Endodermal cell (in vitro differentiated cells): ENCODE measurements around the gene DHRS2. TPM values are rescaled to one million over a fixed set of nuclear protein-coding genes. Genes with fewer than 3 reads are reported as not detected.

ENCODE experiments used
- DNase-seq: peaks from one replicate; pipeline ENCODE4 v3.0.0-alpha.2; 2017
- H3K27ac ChIP-seq: 2 replicates; pipeline ENCODE4 v1.5.1; 2013; ENCODE audit warnings: mild to moderate bottlenecking, low read depth, low read length, moderate library complexity
- H3K27me3 ChIP-seq: 2 replicates; pipeline ENCODE4 v1.6.1; 2013; ENCODE audit warnings: mild to moderate bottlenecking, low read length, moderate library complexity; ENCODE audit not compliant: insufficient read depth, control insufficient read depth, poor library complexity, severe bottlenecking
- H3K36me3 ChIP-seq: 2 replicates; pipeline ENCODE4 v1.7.0; 2013; ENCODE audit warnings: mild to moderate bottlenecking, low read length, moderate library complexity; ENCODE audit not compliant: control insufficient read depth, insufficient read depth
- H3K4me1 ChIP-seq: one replicate; pipeline ENCODE4 v1.7.0; 2013; ENCODE audit warnings: low read length; ENCODE audit not compliant: control insufficient read depth, insufficient read depth
- H3K4me3 ChIP-seq: 2 replicates; pipeline ENCODE4 v1.5.1; 2013; ENCODE audit warnings: mild to moderate bottlenecking, low read length, moderate library complexity
- H3K9ac ChIP-seq: 2 replicates; pipeline ENCODE4 v1.6.1; 2013; ENCODE audit warnings: mild to moderate bottlenecking, low read length, moderate library complexity; ENCODE audit not compliant: poor library complexity, severe bottlenecking; ENCODE audit errors: extremely low read depth
- H3K9me3 ChIP-seq: 2 replicates; pipeline ENCODE4 v1.6.1; 2013; ENCODE audit warnings: mild to moderate bottlenecking, low read length, moderate library complexity; ENCODE audit not compliant: control insufficient read depth
- H3K27ac Mint-ChIP-seq: 2 replicates; pipeline ENCODE4 v1.8.0; 2020; ENCODE audit warnings: mixed read lengths
- H3K27me3 Mint-ChIP-seq: 2 replicates; pipeline ENCODE4 v1.8.0; 2021; ENCODE audit warnings: mild to moderate bottlenecking, mixed read lengths; ENCODE audit not compliant: insufficient read depth
- H3K36me3 Mint-ChIP-seq: 2 replicates; pipeline ENCODE4 v1.8.0; 2020; ENCODE audit warnings: low read depth, mixed read lengths
- H3K4me1 Mint-ChIP-seq: 2 replicates; pipeline ENCODE4 v1.8.0; 2020; ENCODE audit warnings: mixed read lengths
- H3K4me3 Mint-ChIP-seq: 2 replicates; pipeline ENCODE4 v1.8.0; 2020; ENCODE audit warnings: mild to moderate bottlenecking, moderate library complexity, mixed read lengths
- H3K9me3 Mint-ChIP-seq: 2 replicates; pipeline ENCODE4 v1.8.0; 2020; ENCODE audit warnings: mild to moderate bottlenecking, mixed read lengths
- CTCF ChIP-seq: fragments of 200-600 bp; sonication (generic); conservative IDR thresholded peaks from 2 replicates; pipeline ENCODE4 v1.5.0; 2021; ENCODE audit warnings: antibody characterized with exemption, mild to moderate bottlenecking
- WGBS, 2 experiments: methylation state at CpG; one replicate each; pipeline versions ENCODE4 v1.1.5 to v1.1.7; 2013; ENCODE audit warnings: missing lambda C conversion rate in 2 of 2, mixed read lengths in 1 of 2; ENCODE audit not compliant: insufficient coverage in 1 of 2, insufficient read length in 1 of 2; 5-methylcytosine and 5-hydroxymethylcytosine counted together
- total RNA-seq, 2 donors: library from RNA; stranded (reverse); fragmentation: NEBNext Ultra II Directional in 1 of 2; extraction: Animal tissue kit (Norgen Biotek cat#: 25700) in 1 of 2; gene quantifications; 2 replicates in 1 of 2; 3 replicates in 1 of 2; pipeline ENCODE4 v1.2.1, GENCODE V29; 2021

DHRS2 gene
- total RNA-seq, 2 donors from 2014 or later = 0.66 to 1.2 TPM

- Mint-ChIP-seq H3K36me3 (no peaks in the 10 kb centered on the region), H3K9me3 (no peaks in the 10 kb centered on the region), H3K4me1 (peaks cover 5% of the 10 kb centered on the region), H3K27ac (no peak overlapping the region), H3K27me3 (peaks cover 15% of the 10 kb centered on the region), H3K4me3 (no peak overlapping the region)
- peaks cover 4% of the 10 kb centered on the region for H3K4me1 ChIP-seq
- peaks cover 11% of the 10 kb centered on the region for H3K9me3 ChIP-seq
- no peak overlapping the region for H3K9ac ChIP-seq
- H3K4me3 ChIP-seq = no peak overlapping the region
- H3K27me3 ChIP-seq = no peaks in the 10 kb centered on the region
- 70 to 100% methylated on average over 1 to 2 of the region's 2 CpGs for WGBS, 2 experiments
- H3K27ac ChIP-seq = no peak overlapping the region
- no peak for TF ChIP-seq CTCF
- no peaks in the 10 kb centered on the region for H3K36me3 ChIP-seq
- no peak for DNase-seq
These were observed 33.1 kb upstream of the DHRS2 start for GRCh38 chr14:23603103-23603502.

GRCh38 chr14:23604148-23604547, 32.0 kb upstream of the DHRS2 start:
- WGBS, 2 experiments = 70% methylated on average over 2 of the region's 2 CpGs; no CpG with 5 or more reads in 1 of the 2 experiments
- peaks cover 5% of the 10 kb centered on the region for H3K4me1 Mint-ChIP-seq

GRCh38 chr14:23604675-23605170, 31.4 kb upstream of the DHRS2 start:
- H3K9me3 Mint-ChIP-seq = peaks cover 12% of the 10 kb centered on the region
- no peaks in the 10 kb centered on the region for H3K27me3 ChIP-seq
- peaks cover 11% of the 10 kb centered on the region for H3K27me3 Mint-ChIP-seq
- no peak for TF ChIP-seq CTCF
- no peak overlapping the region for H3K4me3 Mint-ChIP-seq
- H3K27ac Mint-ChIP-seq = no peak overlapping the region
- H3K9ac ChIP-seq = no peak overlapping the region
- H3K4me1 Mint-ChIP-seq = peaks cover 5% of the 10 kb centered on the region
- H3K36me3 ChIP-seq = no peaks in the 10 kb centered on the region
- H3K36me3 Mint-ChIP-seq = no peaks in the 10 kb centered on the region
- WGBS, 2 experiments = 71 to 72% methylated on average over 3 of the region's 3 CpGs
- no peak overlapping the region for H3K27ac ChIP-seq
- DNase-seq = peak; percentile 56
- H3K4me3 ChIP-seq = no peak overlapping the region
- peaks cover 13% of the 10 kb centered on the region for H3K9me3 ChIP-seq
- peaks cover 4% of the 10 kb centered on the region for H3K4me1 ChIP-seq

More at GRCh38 chr14:23604148-23604547, 32.0 kb upstream of the DHRS2 start:
- H3K9ac ChIP-seq = no peak overlapping the region
- H3K9me3 ChIP-seq = peaks cover 11% of the 10 kb centered on the region
- peaks cover 6% of the 10 kb centered on the region for H3K9me3 Mint-ChIP-seq
- H3K27me3 ChIP-seq = no peaks in the 10 kb centered on the region
- H3K27ac ChIP-seq = no peak overlapping the region
- TF ChIP-seq CTCF = no peak
- H3K4me3 ChIP-seq = no peak overlapping the region
- peaks cover 4% of the 10 kb centered on the region for H3K4me1 ChIP-seq
- H3K36me3 Mint-ChIP-seq = no peaks in the 10 kb centered on the region
- no peak overlapping the region for H3K4me3 Mint-ChIP-seq
- H3K27me3 Mint-ChIP-seq = peaks cover 15% of the 10 kb centered on the region
- no peaks in the 10 kb centered on the region for H3K36me3 ChIP-seq
- no peak overlapping the region for H3K27ac Mint-ChIP-seq
- no peak for DNase-seq
